HL-60 (cell line): ENCODE results near the gene NRXN3.

Experiments
- DNase-seq, 2 experiments: peaks; one replicate each; pipeline ENCODE4 v3.0.0-alpha.2; 2010 to 2020; ENCODE audit warnings: low read depth in 1 of 2, low spot score in 1 of 2
- H3K27ac ChIP-seq: fragments of 250-450 bp; sonication (Bioruptor Pico); replicated peaks from 2 replicates; pipeline ENCODE4 v1.5.1; 2020; ENCODE audit warnings: mild to moderate bottlenecking, moderate library complexity
- H3K27me3 ChIP-seq: fragments of 250-450 bp; sonication (Bioruptor Pico); 2 replicates; pipeline ENCODE4 v1.5.1; 2021; ENCODE audit warnings: mild to moderate bottlenecking, moderate library complexity; ENCODE audit not compliant: insufficient read depth, poor library complexity, severe bottlenecking
- H3K4me3 ChIP-seq: replicated peaks from 2 replicates; pipeline ENCODE4 v1.5.1; 2011; ENCODE audit warnings: mild to moderate bottlenecking, control low read depth, low read length; ENCODE audit not compliant: insufficient read depth
- CTCF ChIP-seq: IDR thresholded peaks from one replicate; pipeline ENCODE4 v1.5.1; 2011; ENCODE audit warnings: low read length, control low read depth, inconsistent platforms; ENCODE audit not compliant: insufficient read depth
- GABPA ChIP-seq: IDR thresholded peaks from 2 replicates; pipeline ENCODE4 v1.6.1; 2012; ENCODE audit warnings: low read depth
- POLR2AphosphoS5 ChIP-seq: IDR thresholded peaks from 2 replicates; pipeline ENCODE4 v1.6.1; 2012; ENCODE audit warnings: low read depth
- REST ChIP-seq: IDR thresholded peaks from 2 replicates; pipeline ENCODE4 v1.6.1; 2012; ENCODE audit warnings: low read depth; ENCODE audit not compliant: insufficient replicate concordance
- SPI1 ChIP-seq: IDR thresholded peaks from 2 replicates; pipeline ENCODE4 v1.6.1; 2012; ENCODE audit warnings: low read depth, mild to moderate bottlenecking, borderline replicate concordance

NRXN3 gene

GRCh38 chr14:79583738-79584408, 1413.7 kb downstream of the NRXN3 start:
- DNase-seq: no peak
- Histone ChIP-seq H3K27ac (no peak overlapping the region), H3K4me3 (no peak overlapping the region), H3K27me3 (no peaks in the 10 kb centered on the region)
- no peak for TF ChIP-seq CTCF
- no peak for TF ChIP-seq REST
- no peak for TF ChIP-seq POLR2AphosphoS5
- TF ChIP-seq GABPA: no peak
- no peak for TF ChIP-seq SPI1

GRCh38 chr14:79584679-79585078, 1414.5 kb downstream of the NRXN3 start:
- DNase-seq: no peak
- TF ChIP-seq POLR2AphosphoS5 (no peak), SPI1 (no peak)
- H3K27me3 ChIP-seq: no peaks in the 10 kb centered on the region
- no peak overlapping the region for H3K27ac ChIP-seq
- H3K4me3 ChIP-seq: no peak overlapping the region

- H3K27ac ChIP-seq: no peak overlapping the region
- TF ChIP-seq POLR2AphosphoS5 (no peak), REST (no peak), SPI1 (no peak), CTCF (no peak), GABPA (no peak)
- no peak overlapping the region for H3K4me3 ChIP-seq
- H3K27me3 ChIP-seq: no peaks in the 10 kb centered on the region
- no peak for DNase-seq
These were observed 1415.7 kb downstream of the NRXN3 start for GRCh38 chr14:79585845-79586244.

GRCh38 chr14:79586416-79586815, 1416.2 kb downstream of the NRXN3 start:
- no peak for DNase-seq
- TF ChIP-seq REST (no peak), SPI1 (no peak), CTCF (no peak), GABPA (no peak), POLR2AphosphoS5 (no peak)
- no peak overlapping the region for H3K4me3 ChIP-seq
- H3K27ac ChIP-seq: no peak overlapping the region
- H3K27me3 ChIP-seq: no peaks in the 10 kb centered on the region
